NOMO-1 (cell line): Measurements from ENCODE around the gene ATG9A.
A peak's percentile ranks its signal among the peaks of the same experiment; 100 is the strongest.

Experiments used
- DNase-seq, 2 experiments: peaks; one replicate each; lab custom pipeline; 2025; ENCODE audit not compliant: unreplicated experiment in 2 of 2; lab: John Stamatoyannopoulos, UW

ATG9A gene

GRCh38 chr2:219252900-219253752, 23.7 kb upstream of the ATG9A start, which contains the start of gene TUBA4B:
TSS of gene TUBA4B (plus strand) at chr2:219253243. CDS start at chr2:219253408, 165 bp downstream.
- DNase-seq, result peak; percentile 51 to 55

GRCh38 chr2:219252570-219252899, 23.1 kb upstream of the ATG9A start:
- DNase-seq, result no peak

GRCh38 chr2:219252084-219252483, 22.6 kb upstream of the ATG9A start:
- no peak for DNase-seq

GRCh38 chr2:219251656-219252055, 22.2 kb upstream of the ATG9A start:
- DNase-seq, result no peak

GRCh38 chr2:219250049-219250781, 20.8 kb upstream of the ATG9A start:
- peak; percentile 61 to 63 for DNase-seq

- DNase-seq, result peak; percentile 47 to 77
These were observed 20.0 kb upstream of the ATG9A start for GRCh38 chr2:219249203-219249980.

GRCh38 chr2:219248845-219249202, 19.4 kb upstream of the ATG9A start:
- DNase-seq, result no peak

GRCh38 chr2:219247678-219248642, 18.5 kb upstream of the ATG9A start:
- no peak for DNase-seq

- DNase-seq, result no peak
These were observed 17.1 kb upstream of the ATG9A start for GRCh38 chr2:219246559-219246958.

- no peak for DNase-seq
These were observed 16.4 kb upstream of the ATG9A start for GRCh38 chr2:219245899-219246230.

GRCh38 chr2:219245148-219245898, 15.9 kb upstream of the ATG9A start, which contains the start of the genes GLB1L and STK16:
TSS of gene GLB1L (minus strand) at chr2:219245444. CDS start at chr2:219243573, 1,871 bp downstream.
TSS of gene STK16 (plus strand) at chr2:219245479. CDS start at chr2:219246000, 521 bp downstream.
- peak; percentile 78 to 84 for DNase-seq

- no peak for DNase-seq
These were observed 15.3 kb upstream of the ATG9A start for GRCh38 chr2:219244789-219245147.

GRCh38 chr2:219243291-219243761, 13.9 kb upstream of the ATG9A start:
- DNase-seq, result peak; percentile 49 to 56

- no peak for DNase-seq
These were observed 4.9 kb upstream of the ATG9A start for GRCh38 chr2:219234331-219234730.

- DNase-seq, result peak in 1 of 2 experiments; percentile 43
These were observed 664 bp upstream of the ATG9A start for GRCh38 chr2:219230059-219230540.

GRCh38 chr2:219228911-219229304, 528 bp downstream of the ATG9A start:
- DNase-seq, result no peak

- peak in 1 of 2 experiments; percentile 17 for DNase-seq
These were observed 1.2 kb downstream of the ATG9A start for GRCh38 chr2:219228041-219228910.

- DNase-seq, result peak; percentile 53 to 75
These were observed 4.1 kb downstream of the ATG9A start for GRCh38 chr2:219225350-219225749.
